ENCODE measurements around the gene NKAPD1. TPM values are rescaled to one million over a fixed set of nuclear protein-coding genes. Genes with fewer than 3 reads are reported as not detected.
"Not testable (repeated sequence)": the region's sequence is repeated elsewhere in the genome, so short reads cannot be mapped to it uniquely, and the experiment has no call there.

The NKAPD1 gene, protein sequence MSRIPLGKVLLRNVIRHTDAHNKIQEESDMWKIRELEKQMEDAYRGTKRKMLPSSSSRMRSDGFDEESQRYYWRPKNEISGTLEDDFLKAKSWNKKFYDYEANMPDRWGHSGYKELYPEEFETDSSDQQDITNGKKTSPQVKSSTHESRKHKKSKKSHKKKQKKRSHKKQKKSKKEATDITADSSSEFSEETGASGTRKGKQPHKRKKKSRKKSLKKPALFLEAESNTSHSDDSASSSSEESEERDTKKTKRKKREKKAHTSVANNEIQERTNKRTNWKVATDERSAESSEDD
- total RNA-seq = 10 to 100 TPM in 1 of 2 donors, 1 to 10 TPM in 1; 6.7 to 10.4 TPM
- long read RNA-seq, partial matches to known transcripts = 0 of 2 reads
- long read RNA-seq, other reads (novel, unspliced or antisense) = 1 of 2 reads

- intact Hi-C loops (cut with DNase I) = no loop called here
- ATAC-seq (peak; percentile 92 to 94), DNase-seq (peak; percentile 83)
Measured at GRCh38 chr11:112073941-112074811, at the start of gene NKAPD1, which contains the start of gene PIH1D2. Gene NKAPD1, plus strand, starts transcription at chr11:112074299. Its CDS starts 1,276 bp downstream, at chr11:112075575. Gene PIH1D2, minus strand, starts transcription at chr11:112074017. Its CDS starts 843 bp downstream, at chr11:112073174.

DNA sequence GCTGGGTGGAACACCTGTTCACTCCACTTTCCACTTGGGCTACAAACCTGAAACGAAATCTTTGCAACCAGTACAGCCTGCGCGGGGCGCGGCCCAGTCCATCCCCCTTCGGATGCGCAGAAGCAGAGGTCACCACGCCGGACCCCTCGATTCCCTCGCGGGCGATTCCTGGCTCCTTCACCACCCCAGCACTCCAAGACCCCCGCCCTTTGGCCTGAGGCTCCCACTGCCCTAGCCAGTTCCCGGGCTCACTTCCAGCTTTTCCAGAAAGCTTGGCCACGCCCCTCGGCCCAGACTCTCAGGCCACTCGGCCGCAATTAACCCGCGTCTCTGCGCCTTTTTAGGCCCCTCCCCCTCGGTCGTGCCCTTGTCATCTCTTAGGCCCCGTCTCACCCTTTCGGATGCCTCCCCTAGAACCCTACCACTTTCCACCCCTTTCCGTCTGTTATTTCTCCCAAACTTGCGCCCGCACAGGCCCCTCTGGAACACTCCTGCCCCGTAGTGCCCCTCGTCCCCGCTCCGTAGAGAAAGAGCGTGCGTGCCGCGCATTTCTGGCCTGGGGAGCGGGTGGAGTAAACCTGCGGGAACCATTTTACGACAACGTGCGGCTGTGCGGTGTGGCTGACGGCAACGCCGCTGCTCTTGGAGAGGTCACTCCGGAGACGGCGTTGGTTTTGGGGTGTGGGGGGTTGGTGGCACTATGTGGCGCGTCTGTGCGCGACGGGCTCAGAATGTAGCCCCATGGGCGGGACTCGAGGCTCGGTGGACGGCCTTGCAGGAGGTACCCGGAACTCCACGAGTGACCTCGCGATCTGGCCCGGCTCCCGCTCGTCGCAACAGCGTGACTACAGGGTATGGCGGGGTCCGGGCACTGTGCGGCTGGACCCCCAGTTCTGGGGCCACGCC, 49.1 kb upstream of the NKAPD1 start, which contains the start of gene DLAT:
DLAT (plus strand) TSS at position 636 of the 906 bp plus-strand sequence; CDS start at position 701, 65 bp downstream.
- DNase-seq = peak; percentile 92
- ATAC-seq = peak; percentile 93 to 95
- intact Hi-C loops (cut with DNase I) = no loop called here

- intact Hi-C loops (cut with DNase I) = no loop called here
- ATAC-seq (peak; percentile 23 to 30), DNase-seq (no peak)
Measured at GRCh38 chr11:112025707-112026106, 48.4 kb upstream of the NKAPD1 start.

- ATAC-seq = not testable (repeated sequence)
Measured at GRCh38 chr11:112026784-112027410, 47.2 kb upstream of the NKAPD1 start.

DNA sequence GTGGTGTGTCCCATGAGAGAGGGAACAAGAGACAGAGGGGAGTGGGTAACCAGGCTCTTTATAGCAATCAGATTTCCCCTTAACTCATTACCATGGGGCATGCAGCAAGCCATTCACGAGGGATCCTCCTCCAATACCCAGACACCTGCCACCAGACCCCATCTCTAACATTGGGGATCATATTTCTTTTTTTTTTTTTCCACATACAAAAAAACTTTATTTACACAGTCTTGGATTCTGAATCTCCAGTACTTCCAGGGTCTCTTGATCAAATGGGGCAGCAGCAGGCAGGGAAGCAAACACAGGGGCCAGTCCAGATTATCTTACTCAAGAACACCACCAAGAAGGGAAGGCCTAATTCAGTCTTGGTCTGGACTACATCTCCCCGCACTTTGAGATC, 44.6 kb upstream of the NKAPD1 start:
- DNase-seq (no peak), ATAC-seq (no peak)
- intact Hi-C loops (cut with DNase I) = no loop called here

More at GRCh38 chr11:112026784-112027410, 47.2 kb upstream of the NKAPD1 start:
- DNase-seq; intact Hi-C loops (cut with DNase I): not testable (repeated sequence)

- intact Hi-C loops (cut with DNase I) = no loop called here
- no peak for DNase-seq
Measured at GRCh38 chr11:112033902-112034301, 40.2 kb upstream of the NKAPD1 start.

GRCh38 chr11:112037527-112037926, 36.6 kb upstream of the NKAPD1 start:
- no peak for DNase-seq
- no peak for ATAC-seq
- intact Hi-C loops (cut with DNase I) = no loop called here

More at GRCh38 chr11:112033902-112034301, 40.2 kb upstream of the NKAPD1 start:
- no peak for ATAC-seq

DNA sequence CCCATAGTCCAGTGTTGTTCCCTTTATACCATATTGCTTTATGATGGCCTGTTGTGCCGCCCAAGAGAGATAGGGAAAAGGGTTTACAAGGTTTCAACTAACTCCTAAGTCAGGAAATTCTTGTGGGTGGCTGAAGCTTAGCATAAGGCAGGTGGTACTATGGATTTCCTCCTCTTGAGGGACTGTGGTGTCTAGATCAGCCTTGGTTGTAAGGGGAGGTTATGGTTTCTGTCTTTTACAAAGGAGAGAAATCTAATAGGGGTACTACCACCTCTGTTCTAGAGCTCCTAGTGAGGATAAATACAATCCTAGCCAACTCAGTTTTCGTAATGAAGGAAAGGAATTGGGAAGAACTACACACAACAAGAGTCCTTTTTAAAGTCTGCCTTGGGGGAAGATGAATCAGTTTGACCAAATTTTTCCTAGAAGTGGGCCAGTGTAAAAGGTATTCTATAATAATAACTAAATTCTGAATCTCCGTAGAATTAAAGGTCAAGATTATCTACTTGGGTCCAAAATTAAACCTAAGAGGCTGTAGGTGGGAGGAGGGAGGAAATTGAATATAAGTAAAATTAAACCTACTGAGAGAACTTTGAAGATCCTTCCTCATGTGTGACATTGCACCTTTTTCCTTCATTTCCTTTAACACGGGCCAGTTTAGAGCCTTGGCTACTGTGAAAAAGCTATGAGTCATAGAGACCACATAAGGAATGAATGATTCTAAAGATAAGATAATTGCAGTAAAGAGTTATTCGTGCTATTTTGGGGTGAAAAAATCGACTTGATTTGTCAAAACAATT, 31.7 kb upstream of the NKAPD1 start:
- intact Hi-C loops (cut with DNase I) = no loop called here
- ATAC-seq (no peak), DNase-seq (no peak)

DNA sequence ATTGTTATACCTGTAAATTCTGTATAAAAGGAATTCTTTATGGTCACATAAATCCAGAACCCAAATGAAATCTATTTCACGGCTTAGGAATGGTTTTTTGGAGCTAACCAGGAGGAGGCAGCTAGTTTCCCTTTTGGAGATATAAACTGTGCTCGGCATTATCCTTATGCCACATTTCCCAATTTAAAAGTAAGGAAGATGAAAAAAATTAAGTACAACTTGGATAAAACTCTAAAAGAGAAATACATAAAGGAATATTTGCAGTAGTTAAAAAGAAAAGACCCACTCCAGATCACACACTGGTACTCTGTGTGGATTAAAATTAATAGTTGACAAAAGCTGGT, 31.2 kb upstream of the NKAPD1 start:
- DNase-seq (no peak), ATAC-seq (no peak)
- intact Hi-C loops (cut with DNase I) = no loop called here

- intact Hi-C loops (cut with DNase I) = no loop called here
- ATAC-seq (no peak), DNase-seq (no peak)
Measured at GRCh38 chr11:112044961-112045360, 29.1 kb upstream of the NKAPD1 start.

DNA sequence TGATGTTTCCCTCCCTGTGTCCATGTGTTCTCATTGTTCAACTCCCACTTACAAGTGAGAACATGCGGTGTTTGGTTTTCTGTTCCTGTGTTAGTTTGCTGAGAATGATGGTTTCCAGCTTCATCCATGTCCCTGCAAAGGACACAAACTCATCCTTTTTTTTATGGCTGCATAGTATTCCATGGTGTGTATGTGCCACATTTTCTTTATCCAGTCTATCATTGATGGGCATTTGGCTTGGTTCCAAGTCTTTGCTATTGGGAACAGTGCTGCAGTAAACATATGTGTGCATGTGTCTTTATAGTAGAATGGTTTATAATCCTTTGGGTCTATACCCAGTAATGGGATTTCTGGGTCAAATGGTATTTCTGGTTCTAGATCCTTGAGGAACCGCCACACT, 27.5 kb upstream of the NKAPD1 start:
- DNase-seq; ATAC-seq; intact Hi-C loops (cut with DNase I): not testable (repeated sequence)

- ATAC-seq; DNase-seq; intact Hi-C loops (cut with DNase I): not testable (repeated sequence)
Measured at GRCh38 chr11:112048256-112048655, 25.8 kb upstream of the NKAPD1 start.

GRCh38 chr11:112049777-112050176, 24.3 kb upstream of the NKAPD1 start:
- intact Hi-C loops (cut with DNase I) = no loop called here
- ATAC-seq (no peak), DNase-seq (no peak)

GRCh38 chr11:112050721-112051120, 23.4 kb upstream of the NKAPD1 start:
- DNase-seq (no peak), ATAC-seq (no peak)
- intact Hi-C loops (cut with DNase I) = no loop called here

DNA sequence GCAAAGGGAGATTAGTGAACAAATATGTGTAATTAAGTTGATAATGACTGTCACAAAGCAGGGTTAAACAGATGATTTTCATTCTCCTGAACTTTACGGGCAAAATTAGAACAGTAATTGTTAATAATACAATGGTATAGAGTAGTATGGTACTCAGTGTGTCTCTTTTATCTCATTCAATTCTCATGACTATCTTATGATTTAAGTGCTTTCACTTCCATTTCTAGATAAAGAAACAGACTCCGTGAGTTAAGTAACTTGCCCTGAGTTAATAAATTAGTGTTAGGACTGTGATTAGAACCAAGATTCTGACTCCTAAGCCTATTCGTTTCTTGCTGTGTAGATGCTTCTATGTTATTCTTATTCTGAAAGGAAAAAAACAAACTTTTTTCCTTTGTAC, 22.3 kb upstream of the NKAPD1 start:
- intact Hi-C loops (cut with DNase I) = no loop called here
- DNase-seq (no peak), ATAC-seq (no peak)

GRCh38 chr11:112057170-112057569, 16.9 kb upstream of the NKAPD1 start:
- no peak for DNase-seq
- ATAC-seq = no peak
- intact Hi-C loops (cut with DNase I) = no loop called here

- intact Hi-C loops (cut with DNase I) = no loop called here
- ATAC-seq = no peak
- no peak for DNase-seq
Measured at GRCh38 chr11:112058103-112058502, 16.0 kb upstream of the NKAPD1 start.

GRCh38 chr11:112062923-112063322, 11.2 kb upstream of the NKAPD1 start:
- no peak for DNase-seq
- ATAC-seq = no peak
- intact Hi-C loops (cut with DNase I) = no loop called here

Measured in left cardiac atrium (tissue), 4 donors.